Measurements from ENCODE around the gene SYK.

SYK gene

GRCh38 chr9:90858457-90858901, 56.9 kb downstream of the SYK start:
- H3K36me3 ChIP-seq (ENCODE audit: control insufficient read depth in 2 of 2, insufficient read depth in 1 of 2, low read length in 2 of 2), result peaks cover 0 to 24% of the 10 kb centered on the region in 2 experiments; a peak in 1 of 3 replicates
- no peaks in the 10 kb centered on the region for H3K9me3 ChIP-seq (ENCODE audit: control insufficient read depth, insufficient read depth, low read depth, low read length)
- H3K4me3 ChIP-seq (ENCODE audit: low read depth, low read length), result no peak overlapping the region
- CTCF ChIA-PET, result interaction anchor here (0.8 to 1.4 kb wide), 2 partner anchors 12 to 84 kb away, joined by 3 read pairs; no protein-coding TSS in a partner anchor
- POLR2A ChIA-PET, result no interaction called here
- H3K4me1 ChIP-seq (ENCODE audit: control insufficient read depth, insufficient read depth, low read length), result no peaks in the 10 kb centered on the region
- no peak overlapping the region for H3K27ac ChIP-seq (ENCODE audit: extremely low read depth, low read depth, low read length)
- TF ChIP-seq ZNF280C (tag by site-specific recombination; IDR thresholded peaks at IDR 0.05) (no peak), HIC1 (tag by site-specific recombination; IDR thresholded peaks at IDR 0.05) (no peak), ZFP3 (tag by site-specific recombination; IDR thresholded peaks at IDR 0.05; ENCODE audit: low read depth) (no peak), SP2 (tag by site-specific recombination; IDR thresholded peaks at IDR 0.05) (no peak), FEZF1 (tag by site-specific recombination; IDR thresholded peaks at IDR 0.05) (no peak), ZNF433 (tag by site-specific recombination; IDR thresholded peaks at IDR 0.05; ENCODE audit: low read depth) (no peak), ZNF175 (tag by site-specific recombination; IDR thresholded peaks at IDR 0.05) (no peak), ZNF37A (tag by site-specific recombination; IDR thresholded peaks at IDR 0.05) (no peak), ZNF354C (tag by site-specific recombination; IDR thresholded peaks at IDR 0.05; ENCODE audit: borderline replicate concordance, low read depth) (no peak)

- ChIA-PET POLR2A (interaction anchor here (0.6 kb wide), 1 partner anchor 22 kb away, joined by 3 read pairs; no protein-coding TSS in a partner anchor), CTCF (interaction anchor here (0.5 to 1.2 kb wide), 2 partner anchors 10 to 437 kb away, joined by 3 to 7 read pairs; no protein-coding TSS in a partner anchor)
- no peak overlapping the region for H3K27ac ChIP-seq (ENCODE audit: extremely low read depth, low read depth, low read length)
- H3K4me3 ChIP-seq (ENCODE audit: low read depth, low read length), result no peak overlapping the region
- TF ChIP-seq ZNF621 (tag by site-specific recombination; IDR thresholded peaks at IDR 0.05) (no peak), PBX3 (CRISPR knock-in tag; IDR thresholded peaks at IDR 0.05) (no peak), ZNF26 (tag by site-specific recombination; IDR thresholded peaks at IDR 0.05) (no peak), ZNF488 (tag by site-specific recombination; IDR thresholded peaks at IDR 0.05) (no peak), ZNF596 (tag by site-specific recombination; IDR thresholded peaks at IDR 0.05) (no peak), ZNF558 (tag by site-specific recombination; IDR thresholded peaks at IDR 0.05) (no peak), ZBTB1 (tag by site-specific recombination; IDR thresholded peaks at IDR 0.05) (no peak), ZNF114 (tag by site-specific recombination; IDR thresholded peaks at IDR 0.05) (no peak), ZNF221 (tag by site-specific recombination; IDR thresholded peaks at IDR 0.05; ENCODE audit: borderline replicate concordance) (no peak), ZIC2 (tag by site-specific recombination; IDR thresholded peaks at IDR 0.05) (no peak), ZNF645 (tag by site-specific recombination; IDR thresholded peaks at IDR 0.05) (no peak), ZNF211 (tag by site-specific recombination; IDR thresholded peaks at IDR 0.05; ENCODE audit: low read depth) (no peak), ZNF138 (tag by site-specific recombination; IDR thresholded peaks at IDR 0.05; ENCODE audit: borderline replicate concordance) (no peak)
- no peaks in the 10 kb centered on the region for H3K9me3 ChIP-seq (ENCODE audit: control insufficient read depth, insufficient read depth, low read depth, low read length)
- no peaks in the 10 kb centered on the region for H3K4me1 ChIP-seq (ENCODE audit: control insufficient read depth, insufficient read depth, low read length)
- peaks cover 0 to 42% of the 10 kb centered on the region in 2 experiments; a peak in 2 of 3 replicates for H3K36me3 ChIP-seq (ENCODE audit: control insufficient read depth in 2 of 2, insufficient read depth in 1 of 2, low read length in 2 of 2)
These were observed 58.8 kb downstream of the SYK start for GRCh38 chr9:90860382-90860781.

Measured in HEK293 (cell line).